Stimulated activated CD4-positive, alpha-beta T cell treated with anti-CD3 and anti-CD28 coated beads, Interleukin-15, amount 100 ng/mL, for 24 hours (primary cell): ENCODE data around the gene A4GALT.

Experiments used
- DNase-seq: peaks from one replicate; pipeline ENCODE4 v3.0.0-alpha.2; 2020

A4GALT gene

GRCh38 chr22:42700901-42701300, 19.8 kb downstream of the A4GALT start:
- DNase-seq, result no peak

- DNase-seq, result no peak
Observed at GRCh38 chr22:42700355-42700754, 20.3 kb downstream of the A4GALT start.

GRCh38 chr22:42699976-42700352, 20.7 kb downstream of the A4GALT start:
- DNase-seq, result no peak

- no peak for DNase-seq
Observed at GRCh38 chr22:42699281-42699975, 21.2 kb downstream of the A4GALT start.

- no peak for DNase-seq
Observed at GRCh38 chr22:42697542-42698013, 23.1 kb downstream of the A4GALT start.

GRCh38 chr22:42696331-42696967, 24.2 kb downstream of the A4GALT start:
- no peak for DNase-seq

GRCh38 chr22:42695294-42695693, 25.4 kb downstream of the A4GALT start:
- no peak for DNase-seq

GRCh38 chr22:42693763-42694683, 26.6 kb downstream of the A4GALT start:
- no peak for DNase-seq

GRCh38 chr22:42693055-42693762, 27.5 kb downstream of the A4GALT start:
- no peak for DNase-seq

GRCh38 chr22:42692239-42693054, 28.2 kb downstream of the A4GALT start:
- DNase-seq, result no peak

GRCh38 chr22:42691440-42691839, 29.2 kb downstream of the A4GALT start:
- no peak for DNase-seq

GRCh38 chr22:42688241-42689211, 32.1 kb downstream of the A4GALT start:
- DNase-seq, result no peak

- no peak for DNase-seq
Observed at GRCh38 chr22:42686756-42687491, 33.7 kb downstream of the A4GALT start.

- no peak for DNase-seq
Observed at GRCh38 chr22:42685941-42686653, 34.6 kb downstream of the A4GALT start.

- no peak for DNase-seq
Observed at GRCh38 chr22:42684462-42685195, 36.0 kb downstream of the A4GALT start.

- no peak for DNase-seq
Observed at GRCh38 chr22:42683578-42684283, 36.9 kb downstream of the A4GALT start.

- DNase-seq, result no peak
Observed at GRCh38 chr22:42682113-42682851, 38.4 kb downstream of the A4GALT start.
